Measurements from ENCODE around the gene CRADD.

The CRADD gene

DNA sequence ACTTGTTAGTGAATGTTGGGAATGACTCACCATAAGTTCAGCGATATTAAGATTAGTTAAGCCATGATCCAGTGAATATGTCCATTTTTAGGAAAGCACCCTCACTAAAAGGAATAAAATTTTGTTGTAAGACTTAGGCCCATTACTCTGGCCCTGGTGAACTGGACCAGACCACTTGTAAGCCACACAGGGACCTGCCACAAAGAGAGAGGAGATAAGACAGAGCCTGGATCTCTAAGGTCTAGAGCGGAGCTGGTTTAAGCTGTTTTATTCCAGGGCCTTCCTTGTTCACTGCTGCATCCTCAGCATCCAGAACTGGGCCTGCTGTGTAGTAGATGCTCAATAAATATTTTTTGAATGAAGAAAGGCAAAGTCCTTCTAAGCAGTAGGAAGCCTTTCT is 79.1 kb downstream of the CRADD start:
- no peaks in the 10 kb centered on the region for H3K9me3 ChIP-seq
- H3K36me3 ChIP-seq = no peaks in the 10 kb centered on the region
- intact Hi-C loops (cut with DNase I; ENCODE audit: low total_unique reads) = no loop called here
- peaks cover 0 to 14% (median 7%) of the 10 kb centered on the region in 4 donors for H3K4me1 ChIP-seq
- no peak for DNase-seq
- no peak overlapping the region for H3K4me3 ChIP-seq
- no peak overlapping the region for H3K27ac ChIP-seq
- TF ChIP-seq, protein P1, sequence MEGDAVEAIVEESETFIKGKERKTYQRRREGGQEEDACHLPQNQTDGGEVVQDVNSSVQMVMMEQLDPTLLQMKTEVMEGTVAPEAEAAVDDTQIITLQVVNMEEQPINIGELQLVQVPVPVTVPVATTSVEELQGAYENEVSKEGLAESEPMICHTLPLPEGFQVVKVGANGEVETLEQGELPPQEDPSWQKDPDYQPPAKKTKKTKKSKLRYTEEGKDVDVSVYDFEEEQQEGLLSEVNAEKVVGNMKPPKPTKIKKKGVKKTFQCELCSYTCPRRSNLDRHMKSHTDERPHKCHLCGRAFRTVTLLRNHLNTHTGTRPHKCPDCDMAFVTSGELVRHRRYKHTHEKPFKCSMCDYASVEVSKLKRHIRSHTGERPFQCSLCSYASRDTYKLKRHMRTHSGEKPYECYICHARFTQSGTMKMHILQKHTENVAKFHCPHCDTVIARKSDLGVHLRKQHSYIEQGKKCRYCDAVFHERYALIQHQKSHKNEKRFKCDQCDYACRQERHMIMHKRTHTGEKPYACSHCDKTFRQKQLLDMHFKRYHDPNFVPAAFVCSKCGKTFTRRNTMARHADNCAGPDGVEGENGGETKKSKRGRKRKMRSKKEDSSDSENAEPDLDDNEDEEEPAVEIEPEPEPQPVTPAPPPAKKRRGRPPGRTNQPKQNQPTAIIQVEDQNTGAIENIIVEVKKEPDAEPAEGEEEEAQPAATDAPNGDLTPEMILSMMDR (IDR thresholded peaks at IDR 0.05) = no peak
- no peaks in the 10 kb centered on the region for H3K27me3 ChIP-seq

DNA sequence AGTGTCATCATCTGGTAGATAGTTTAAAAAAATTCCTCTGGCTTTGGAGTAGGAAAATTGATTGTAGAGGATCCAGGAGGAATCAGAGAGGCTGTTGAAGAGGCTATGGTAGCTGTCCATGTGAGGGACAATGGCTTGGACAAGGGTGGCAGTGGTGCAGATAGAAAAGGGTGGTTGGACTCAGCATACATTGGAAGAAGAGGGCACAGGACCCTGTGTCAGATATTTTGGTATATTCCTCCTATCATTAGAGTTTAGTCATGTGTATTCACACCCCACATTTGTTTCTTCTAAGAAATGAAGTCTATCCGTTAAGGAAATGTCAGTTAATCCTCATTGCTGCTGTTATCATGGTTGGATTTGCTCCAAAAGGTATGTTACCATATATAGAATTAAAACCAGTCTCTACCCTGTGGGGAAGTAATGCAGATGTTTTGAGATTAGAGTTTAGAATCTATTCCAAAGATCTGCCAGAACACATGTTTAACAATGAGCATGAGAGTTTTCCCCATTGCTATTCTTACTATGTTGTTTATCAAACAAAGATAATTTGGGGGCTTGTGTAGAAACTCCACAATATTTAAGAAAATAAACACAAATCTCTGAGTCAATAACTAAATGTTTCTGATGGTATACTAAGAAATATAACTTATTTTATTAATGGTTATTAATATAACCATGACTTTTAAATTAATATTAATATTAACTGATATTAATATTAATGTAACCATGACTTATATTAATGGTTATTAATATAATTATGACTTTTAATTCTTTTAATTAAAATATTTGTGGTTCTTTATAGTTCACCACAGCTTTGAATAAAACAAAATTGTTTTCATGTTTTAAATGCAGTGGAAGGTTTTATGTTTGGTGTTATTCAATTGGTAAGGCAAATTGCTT is 80.9 kb downstream of the CRADD start:
- intact Hi-C loops (cut with DNase I; ENCODE audit: low total_unique reads) = no loop called here
- H3K27ac ChIP-seq = no peak overlapping the region
- no peaks in the 10 kb centered on the region for H3K36me3 ChIP-seq

DNA sequence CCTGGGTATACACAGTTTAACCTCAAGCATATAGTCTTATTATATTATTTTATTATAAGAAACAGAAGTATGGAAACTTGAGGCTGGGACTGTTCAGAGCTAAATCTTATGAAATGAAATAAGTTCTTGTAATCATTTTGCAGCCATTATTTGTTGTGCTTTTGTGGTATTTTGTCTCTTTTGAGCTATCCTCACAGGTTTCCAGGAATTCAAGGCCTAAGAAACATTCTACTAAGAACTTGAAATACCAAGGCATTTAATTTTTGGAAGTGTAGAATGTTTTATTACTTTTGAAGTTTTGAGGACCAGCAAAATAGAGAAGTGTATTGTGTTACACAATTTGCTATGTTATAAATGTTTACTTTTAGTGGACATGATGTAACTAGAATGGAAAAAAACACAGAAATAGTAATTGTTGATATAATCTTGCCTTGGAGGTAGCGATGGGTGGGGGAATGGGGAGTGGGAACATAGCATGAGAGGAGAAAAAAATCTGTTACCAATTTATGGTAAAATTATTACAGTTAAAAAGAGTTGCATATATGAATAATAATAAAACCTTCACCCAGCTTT is 81.7 kb downstream of the CRADD start:
- TF ChIP-seq, protein P1 (IDR thresholded peaks at IDR 0.05) = no peak
- Histone ChIP-seq H3K9me3 (no peaks in the 10 kb centered on the region), H3K4me1 (peaks cover 0 to 20% (median 7%) of the 10 kb centered on the region in 4 donors), H3K4me3 (no peak overlapping the region), H3K27me3 (no peaks in the 10 kb centered on the region), H3K36me3 (no peaks in the 10 kb centered on the region), H3K27ac (no peak overlapping the region)
- intact Hi-C loops (cut with DNase I; ENCODE audit: low total_unique reads) = no loop called here
- no peak for DNase-seq

More for the DNA sequence above, 80.9 kb downstream of the CRADD start:
- no peak for DNase-seq
- Histone ChIP-seq H3K4me3 (no peak overlapping the region), H3K27me3 (no peaks in the 10 kb centered on the region), H3K4me1 (peaks cover 0 to 20% (median 7%) of the 10 kb centered on the region in 4 donors), H3K9me3 (no peaks in the 10 kb centered on the region)
- TF ChIP-seq, protein P1 (IDR thresholded peaks at IDR 0.05) = no peak

DNA sequence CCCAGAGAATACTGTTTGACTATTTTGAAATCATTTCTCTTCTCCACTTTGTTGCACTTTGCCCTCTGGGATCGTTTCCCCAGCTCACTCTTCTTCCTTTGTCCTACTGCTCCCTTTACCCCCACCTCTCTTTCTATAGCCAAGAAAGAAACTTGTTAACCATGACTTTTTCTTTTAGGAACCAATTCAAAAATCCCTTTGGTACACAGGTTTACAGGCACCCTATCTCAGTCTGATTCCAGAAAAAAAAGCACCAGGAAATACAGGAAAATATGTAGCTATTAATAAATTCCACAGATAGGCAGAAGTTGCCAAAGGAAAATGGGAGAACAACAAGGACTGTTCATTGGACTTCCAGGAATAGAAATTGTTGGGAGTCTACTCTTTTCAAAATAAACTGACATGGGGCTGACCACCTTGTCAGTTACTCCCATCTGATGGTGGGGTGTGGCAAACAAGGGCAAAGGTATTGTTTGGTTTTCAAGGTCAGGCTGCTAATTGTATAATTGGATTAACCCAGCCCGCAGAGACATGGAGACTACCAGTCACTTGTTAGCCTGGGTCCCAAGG is 82.4 kb downstream of the CRADD start:
- intact Hi-C loops (cut with DNase I; ENCODE audit: low total_unique reads) = loop anchor here (5.0 to 10.0 kb wide), 3 partner anchors 195 to 328 kb away; no protein-coding TSS in a partner anchor
- Histone ChIP-seq H3K27me3 (no peaks in the 10 kb centered on the region), H3K36me3 (no peaks in the 10 kb centered on the region), H3K4me1 (peaks cover 0 to 20% (median 7%) of the 10 kb centered on the region in 4 donors), H3K27ac (no peak overlapping the region), H3K4me3 (no peak overlapping the region), H3K9me3 (no peaks in the 10 kb centered on the region)
- DNase-seq = no peak
- TF ChIP-seq, protein P1 (IDR thresholded peaks at IDR 0.05) = no peak

DNA sequence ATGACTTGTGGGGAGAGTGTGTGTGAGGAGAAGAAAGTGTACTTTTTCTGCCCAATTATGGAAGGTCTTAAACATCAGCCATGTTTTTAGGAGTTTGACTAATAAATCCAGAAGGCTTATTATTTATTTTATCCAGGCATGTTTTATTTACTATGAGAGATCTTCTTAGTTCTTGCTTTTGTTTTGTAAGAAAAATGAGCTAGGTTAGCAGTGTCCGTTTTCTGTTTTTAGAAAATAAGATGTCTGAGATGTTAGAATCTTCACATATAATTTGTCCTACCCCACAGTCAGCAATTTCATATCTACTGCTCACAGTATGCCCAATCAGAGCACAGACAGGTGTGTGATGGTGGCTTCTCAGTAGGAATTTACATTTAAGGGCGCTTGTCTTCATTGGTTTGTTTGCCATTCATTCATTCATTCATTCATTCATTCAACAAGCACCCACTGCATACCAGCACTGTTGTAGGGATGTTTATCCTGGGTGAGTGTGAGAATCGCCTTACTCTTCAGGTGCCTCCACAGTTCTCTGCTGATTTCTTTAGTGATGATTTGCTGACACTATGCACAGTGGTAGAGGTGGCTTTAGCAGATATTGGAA is 83.2 kb downstream of the CRADD start:
- no peak for DNase-seq
- Histone ChIP-seq H3K27ac (no peak overlapping the region), H3K4me1 (peaks cover 0 to 20% (median 7%) of the 10 kb centered on the region in 4 donors), H3K9me3 (no peaks in the 10 kb centered on the region), H3K36me3 (no peaks in the 10 kb centered on the region), H3K4me3 (no peak overlapping the region), H3K27me3 (no peaks in the 10 kb centered on the region)
- intact Hi-C loops (cut with DNase I; ENCODE audit: low total_unique reads) = loop anchor here (5.0 to 10.0 kb wide), 3 partner anchors 196 to 327 kb away; no protein-coding TSS in a partner anchor
- TF ChIP-seq, protein P1 (IDR thresholded peaks at IDR 0.05) = no peak

All from tibial artery (tissue), 4 donors.